ENCODE data around the gene LAMA5. TPM values are rescaled to one million over a fixed set of nuclear protein-coding genes. Genes with fewer than 3 reads are reported as not detected.

Gene LAMA5
- total and polyA plus RNA-seq, 2 of the 8 experiments (the other 6 are each of a cell fraction or from before 2014, with no cell fraction given) = 34.4 to 225 TPM

- TF ChIP-seq TAF1 (IDR thresholded peaks at IDR 0.05; ENCODE audit: low read depth, low read length) = no peak
These were observed 559 bp downstream of the LAMA5 start (continued) for GRCh38 chr20:62366370-62367135.

Measured in H1 (cell line).